Calu3 (cell line): ENCODE results near the gene OSBPL5. TPM values are rescaled to one million over a fixed set of nuclear protein-coding genes. Genes with fewer than 3 reads are reported as not detected.

Experiments used
- BruUV-seq: library from RNA; stranded (reverse); fragments of 400-500 nt; replicated peaks from 2 replicates; lab custom pipeline; 2021; lab: Mats Ljungman, UMichigan
- CTCF ChIA-PET: fragments of 300-600 bp; sonication (Branson Sonifier 250); formaldehyde crosslinking; loops from one replicate; lab custom pipeline; 2022; ENCODE audit warnings: antibody characterized with exemption; lab: Charles Lee
- DNase-seq: peaks from one replicate; pipeline ENCODE4 v3.0.0; 2022
- H3K27ac Mint-ChIP-seq: one replicate; pipeline ENCODE4 v1.8.0; 2022; ENCODE audit warnings: mixed read lengths; ENCODE audit not compliant: unreplicated experiment
- H3K27me3 Mint-ChIP-seq: one replicate; pipeline ENCODE4 v1.8.0; 2022; ENCODE audit warnings: mixed read lengths; ENCODE audit not compliant: unreplicated experiment
- H3K36me3 Mint-ChIP-seq: one replicate; pipeline ENCODE4 v1.8.0; 2022; ENCODE audit warnings: mild to moderate bottlenecking, moderate library complexity, mixed read lengths; ENCODE audit not compliant: insufficient read depth, unreplicated experiment
- H3K4me1 Mint-ChIP-seq: one replicate; pipeline ENCODE4 v1.8.0; 2022; ENCODE audit warnings: mild to moderate bottlenecking, low read depth, mixed read lengths; ENCODE audit not compliant: unreplicated experiment
- H3K4me3 Mint-ChIP-seq: one replicate; pipeline ENCODE4 v1.8.0; 2022; ENCODE audit warnings: mild to moderate bottlenecking, low read depth, moderate library complexity, mixed read lengths; ENCODE audit not compliant: unreplicated experiment
- H3K9me3 Mint-ChIP-seq: one replicate; pipeline ENCODE4 v1.8.0; 2022; ENCODE audit warnings: low read depth, mixed read lengths; ENCODE audit not compliant: unreplicated experiment
- CTCF ChIP-seq: fragments of 200-600 bp; IDR thresholded peaks from one replicate; pipeline ENCODE4 v1.8.0; 2022; ENCODE audit warnings: antibody characterized with exemption; ENCODE audit not compliant: unreplicated experiment
- intact Hi-C: fragments of 100-400 bp; cut with micrococcal nuclease; formaldehyde crosslinking; loops from one replicate; pipeline ENCODE4 v1.10.0; 2022; ENCODE audit not compliant: unreplicated experiment
- total RNA-seq: library from RNA; stranded (reverse); gene quantifications from 2 replicates; pipeline ENCODE4 v1.2.3, GENCODE V29; 2022

OSBPL5 gene
- total RNA-seq, 1 experiment from 2014 or later = 7.1 TPM

GRCh38 chr11:3164138-3164551 lies 965 bp downstream of the OSBPL5 start:
- H3K9me3 Mint-ChIP-seq = no peaks in the 10 kb centered on the region
- peaks cover 17% of the 10 kb centered on the region for H3K36me3 Mint-ChIP-seq
- BruUV-seq = no TSS peak
- H3K27me3 Mint-ChIP-seq = peaks cover 62% of the 10 kb centered on the region
- intact Hi-C loops = no loop called here
- peak overlapping the region; percentile 50 for H3K27ac Mint-ChIP-seq
- CTCF ChIA-PET = no interaction called here
- DNase-seq = no peak
- peak overlapping the region; percentile 70 for H3K4me3 Mint-ChIP-seq
- peaks cover 7% of the 10 kb centered on the region for H3K4me1 Mint-ChIP-seq
- no peak for TF ChIP-seq CTCF

- DNase-seq = no peak
- Mint-ChIP-seq H3K27ac (peak overlapping the region; percentile 50), H3K9me3 (no peaks in the 10 kb centered on the region), H3K36me3 (peaks cover 17% of the 10 kb centered on the region), H3K27me3 (peaks cover 66% of the 10 kb centered on the region), H3K4me1 (peaks cover 7% of the 10 kb centered on the region), H3K4me3 (peak overlapping the region; percentile 70)
- TF ChIP-seq CTCF = no peak
- intact Hi-C loops = no loop called here
- BruUV-seq = no TSS peak
- CTCF ChIA-PET = interaction anchor here (0.6 kb wide), 1 partner anchor 21 kb away, joined by 3 read pairs; no protein-coding TSS in a partner anchor
Measured at GRCh38 chr11:3163241-3163981, 1.7 kb downstream of the OSBPL5 start.

- Mint-ChIP-seq H3K27ac (no peak overlapping the region), H3K27me3 (peaks cover 69% of the 10 kb centered on the region), H3K4me3 (no peak overlapping the region), H3K4me1 (peaks cover 7% of the 10 kb centered on the region), H3K36me3 (peaks cover 17% of the 10 kb centered on the region), H3K9me3 (no peaks in the 10 kb centered on the region)
- intact Hi-C loops = no loop called here
- BruUV-seq = no TSS peak
- no peak for TF ChIP-seq CTCF
- no peak for DNase-seq
- CTCF ChIA-PET = interaction anchor here (0.6 kb wide), 1 partner anchor 21 kb away, joined by 3 read pairs; no protein-coding TSS in a partner anchor
Measured at GRCh38 chr11:3162410-3163240, 2.5 kb downstream of the OSBPL5 start.

- Mint-ChIP-seq H3K9me3 (no peaks in the 10 kb centered on the region), H3K4me1 (peaks cover 13% of the 10 kb centered on the region), H3K27ac (no peak overlapping the region), H3K4me3 (no peak overlapping the region), H3K27me3 (peaks cover 65% of the 10 kb centered on the region), H3K36me3 (peaks cover 17% of the 10 kb centered on the region)
- CTCF ChIA-PET = no interaction called here
- intact Hi-C loops = no loop called here
- no peak for TF ChIP-seq CTCF
- BruUV-seq = no TSS peak
- no peak for DNase-seq
Measured at GRCh38 chr11:3161720-3162409, 3.2 kb downstream of the OSBPL5 start.
